GM18861 (cell line): ENCODE measurements around the gene RABGGTB.
"Not testable (repeated sequence)": the region's sequence is repeated elsewhere in the genome, so short reads cannot be mapped to it uniquely, and the experiment has no call there.

ENCODE experiments used
- ATAC-seq: cut with Tn5 transposase; IDR thresholded peaks from one replicate; pipeline ENCODE4 v1.9.1; 2021; ENCODE audit not compliant: unreplicated experiment

Gene RABGGTB

DNA sequence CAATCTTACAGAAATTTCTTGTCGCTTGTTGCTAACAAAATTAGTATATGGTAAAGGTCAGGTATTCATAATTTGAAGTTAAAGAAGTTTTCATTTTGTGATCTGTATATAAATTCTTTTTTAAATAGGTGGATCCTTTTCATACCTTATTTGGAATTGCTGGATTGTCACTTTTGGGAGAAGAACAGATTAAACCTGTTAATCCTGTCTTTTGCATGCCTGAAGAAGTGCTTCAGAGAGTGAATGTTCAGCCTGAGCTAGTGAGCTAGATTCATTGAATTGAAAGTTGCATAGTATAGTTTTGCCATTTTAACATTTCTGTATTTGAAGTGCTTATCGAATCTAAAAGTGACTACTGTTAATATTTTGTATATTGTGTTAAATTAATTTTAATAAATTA is 8.3 kb downstream of the RABGGTB start:
- no peak for ATAC-seq

DNA sequence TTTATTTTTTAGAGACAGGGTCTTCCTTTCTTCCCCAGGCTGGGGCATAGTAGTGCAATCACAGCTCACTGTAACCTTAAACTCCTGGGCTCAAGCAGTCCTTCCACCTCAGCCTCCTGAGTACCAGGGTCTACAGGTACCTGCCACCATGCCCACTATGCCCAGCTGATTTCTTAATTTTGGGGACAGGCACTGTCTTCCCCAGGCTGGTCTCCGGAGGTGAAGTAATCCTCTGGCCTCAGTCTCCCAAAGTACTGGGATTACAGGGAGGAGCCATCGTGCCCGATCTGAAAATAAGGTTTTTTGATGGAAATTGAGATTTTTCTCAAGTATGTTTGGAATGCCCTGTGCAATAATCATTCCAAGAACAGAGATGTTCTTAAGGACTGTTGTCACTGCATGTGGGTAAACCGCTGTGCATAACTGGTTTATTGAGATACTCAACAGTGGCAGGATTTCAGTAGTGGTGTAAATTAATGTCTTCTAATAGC is 9.7 kb downstream of the RABGGTB start:
- no peak for ATAC-seq

DNA sequence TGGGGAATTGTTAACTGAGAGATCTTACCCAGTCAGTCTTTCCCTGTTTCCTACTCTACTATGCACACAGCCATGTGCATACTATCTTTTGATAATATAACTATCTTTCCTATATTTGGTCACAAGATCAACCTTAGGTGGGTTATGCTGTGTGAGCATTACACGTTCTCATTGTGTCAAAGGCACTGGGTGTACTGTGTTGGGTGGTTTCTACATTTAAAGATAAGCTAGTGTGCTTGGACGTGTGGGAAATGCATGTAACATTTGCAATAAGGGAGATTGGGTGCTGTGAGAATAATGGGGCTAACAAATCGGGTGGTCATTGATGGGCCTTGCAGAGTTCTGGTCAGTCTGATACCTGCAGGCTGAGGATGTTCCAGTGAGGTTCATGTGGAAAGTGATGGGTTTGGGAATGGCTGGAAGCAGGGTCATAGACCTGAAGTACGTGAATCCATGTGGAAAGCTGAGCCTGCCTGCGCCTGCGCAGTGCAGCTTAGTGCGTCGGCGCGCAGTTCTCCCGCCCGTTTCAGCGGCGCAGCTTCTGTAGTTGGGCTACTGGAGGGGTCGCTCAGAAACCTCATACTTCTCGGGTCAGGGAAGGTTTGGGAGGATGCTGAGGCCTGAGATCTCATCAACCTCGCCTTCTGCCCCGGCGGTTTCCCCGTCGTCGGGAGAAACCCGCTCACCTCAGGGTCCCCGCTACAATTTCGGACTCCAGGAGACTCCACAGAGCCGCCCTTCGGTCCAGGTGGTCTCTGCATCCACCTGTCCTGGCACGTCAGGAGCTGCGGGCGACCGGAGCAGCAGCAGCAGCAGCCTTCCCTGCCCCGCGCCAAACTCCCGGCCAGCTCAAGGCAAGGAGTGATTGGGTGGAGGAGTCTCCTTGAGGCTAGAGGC is 10.6 kb downstream of the RABGGTB start, which contains the start of gene MSH4:
Gene MSH4 (plus strand): TSS at position 507 of the 897 bp plus-strand sequence. CDS start 104 bp downstream, at position 611.
- ATAC-seq, result no peak

DNA sequence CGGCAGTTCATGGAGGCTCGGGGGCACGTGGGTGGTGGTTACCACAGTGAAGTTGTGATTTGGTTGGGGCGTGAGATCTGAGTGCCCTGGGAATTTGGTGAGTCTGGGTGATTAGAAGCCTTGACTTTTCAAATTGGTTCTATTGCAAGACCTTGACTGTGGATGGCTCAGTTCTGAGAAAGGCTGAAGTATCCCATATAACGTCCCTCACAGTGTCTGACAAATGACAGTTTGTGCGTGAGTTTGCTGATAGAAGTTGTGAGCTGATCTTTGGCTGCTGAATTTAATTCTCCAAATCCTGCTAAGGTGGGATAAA is 11.2 kb downstream of the RABGGTB start:
- ATAC-seq, result no peak

DNA sequence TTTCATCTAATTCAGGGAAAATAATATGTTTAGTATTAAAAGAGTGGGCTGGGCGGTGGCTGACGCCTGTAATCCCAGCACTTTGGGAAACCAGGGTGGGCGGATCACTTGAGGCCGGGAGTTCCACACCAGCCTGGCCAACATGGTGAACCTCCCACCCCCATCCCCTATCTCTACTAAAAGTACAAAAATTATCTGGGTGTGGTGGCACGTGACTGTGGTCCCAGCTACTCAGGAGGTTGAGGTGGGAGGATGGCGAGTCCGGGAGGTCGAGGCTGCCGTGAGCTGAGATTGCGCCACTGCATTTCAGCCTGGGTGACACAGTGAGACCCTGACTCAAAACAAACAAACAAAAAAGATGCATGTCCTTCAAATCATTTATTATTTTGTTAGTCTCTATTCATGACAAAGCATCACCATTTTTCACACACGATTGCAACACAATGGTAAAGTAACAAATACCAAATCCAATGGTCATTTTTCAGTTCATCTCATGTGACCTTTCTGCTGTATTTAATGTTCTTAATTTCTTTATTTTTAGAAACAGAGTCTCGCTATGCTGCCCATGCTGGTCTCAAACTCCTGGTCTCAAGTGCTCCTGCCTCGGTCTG is 11.7 kb downstream of the RABGGTB start:
- no peak for ATAC-seq

DNA sequence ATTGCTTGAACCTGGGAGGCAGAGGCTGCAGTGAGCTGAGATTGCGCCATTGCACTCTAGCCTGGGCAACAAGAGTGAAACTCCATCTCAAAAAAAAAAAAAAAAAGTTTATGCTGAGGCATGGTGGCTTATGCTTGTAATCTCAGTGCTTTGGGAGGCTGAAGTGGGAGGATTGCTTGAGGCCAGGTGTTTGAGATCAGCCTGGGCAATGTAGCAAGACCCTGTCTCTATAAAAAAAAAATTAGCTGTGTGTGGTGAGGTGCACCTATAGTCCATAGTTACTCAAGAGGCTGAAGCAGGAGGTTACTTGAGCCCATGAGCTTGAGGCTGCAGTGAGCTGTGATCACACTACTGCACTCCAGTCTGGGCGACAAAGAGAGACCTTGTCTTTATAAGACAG is 15.4 kb downstream of the RABGGTB start:
- not testable (repeated sequence) for ATAC-seq

DNA sequence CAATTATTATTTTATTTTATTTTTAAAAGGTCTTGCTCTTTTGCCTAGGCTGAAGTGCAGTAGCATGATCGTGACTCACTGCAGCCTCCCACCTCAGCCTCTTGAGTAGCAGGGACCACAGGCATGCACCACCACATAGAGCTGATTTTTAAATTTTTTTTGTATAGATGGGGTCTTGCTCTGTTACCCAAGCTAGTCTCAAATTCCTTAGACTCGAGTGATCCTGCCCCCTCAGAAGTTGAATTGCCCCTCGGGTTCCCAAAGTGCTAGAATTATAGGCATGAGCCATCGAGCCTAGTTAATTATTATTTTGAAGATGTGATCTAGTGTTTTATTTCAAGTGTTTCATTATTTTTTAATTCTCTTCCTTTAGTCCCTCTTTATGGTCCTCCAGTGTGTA is 22.9 kb downstream of the RABGGTB start:
- ATAC-seq, result no peak

DNA sequence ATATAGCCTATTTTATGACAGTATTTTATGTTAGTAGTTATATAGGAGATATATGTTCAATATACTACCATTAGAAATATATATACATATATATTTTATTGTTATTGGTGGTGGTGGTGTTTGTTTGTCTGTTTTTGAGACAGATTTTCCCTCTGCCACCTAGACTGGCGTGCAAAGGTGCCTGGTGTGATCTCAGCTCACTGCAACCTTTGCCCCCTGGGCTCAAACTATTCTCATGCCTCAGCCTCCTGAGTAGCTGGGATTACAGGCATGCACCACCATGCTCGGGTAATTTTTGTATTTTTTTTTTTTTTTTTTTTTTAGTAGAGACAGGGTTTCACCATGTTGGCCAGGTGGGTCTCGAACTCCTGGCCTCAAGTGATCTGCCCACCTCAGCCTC is 24.1 kb downstream of the RABGGTB start:
- ATAC-seq, result not testable (repeated sequence)

DNA sequence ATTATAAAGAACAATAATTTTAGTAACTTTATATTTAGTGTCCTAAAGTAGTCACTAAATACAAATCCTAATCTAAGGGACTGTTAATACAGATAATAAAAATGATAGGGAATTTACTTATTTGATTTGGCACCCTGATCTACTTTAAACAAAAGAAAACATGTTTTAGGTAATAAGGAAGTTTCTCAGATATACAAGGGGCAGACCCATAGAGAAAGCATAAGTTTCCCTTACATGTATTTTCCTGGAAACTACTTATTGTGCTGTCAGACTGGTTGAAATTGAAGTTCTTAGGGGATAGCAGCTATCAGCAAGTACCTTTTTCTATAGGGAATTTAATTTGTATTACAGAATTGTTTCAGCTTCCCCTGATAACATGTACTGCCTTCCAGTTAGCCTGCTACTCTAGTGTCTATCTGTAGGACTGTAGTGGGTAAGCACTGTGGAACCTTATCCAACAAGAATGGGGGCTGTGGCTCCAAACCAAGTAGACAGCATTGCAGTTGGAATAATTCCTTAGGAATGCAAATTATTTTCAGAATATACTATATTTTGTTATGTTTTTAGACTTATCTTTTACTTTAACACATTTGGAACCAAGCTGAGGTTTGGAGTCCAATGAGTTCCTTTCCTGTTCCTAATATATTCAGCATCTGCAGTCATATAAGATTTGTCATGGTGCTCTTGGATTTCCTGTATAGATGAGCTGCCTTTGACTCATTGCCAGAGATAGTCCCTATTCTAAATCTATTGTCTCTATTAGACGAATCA is 25.3 kb downstream of the RABGGTB start:
- no peak for ATAC-seq

DNA sequence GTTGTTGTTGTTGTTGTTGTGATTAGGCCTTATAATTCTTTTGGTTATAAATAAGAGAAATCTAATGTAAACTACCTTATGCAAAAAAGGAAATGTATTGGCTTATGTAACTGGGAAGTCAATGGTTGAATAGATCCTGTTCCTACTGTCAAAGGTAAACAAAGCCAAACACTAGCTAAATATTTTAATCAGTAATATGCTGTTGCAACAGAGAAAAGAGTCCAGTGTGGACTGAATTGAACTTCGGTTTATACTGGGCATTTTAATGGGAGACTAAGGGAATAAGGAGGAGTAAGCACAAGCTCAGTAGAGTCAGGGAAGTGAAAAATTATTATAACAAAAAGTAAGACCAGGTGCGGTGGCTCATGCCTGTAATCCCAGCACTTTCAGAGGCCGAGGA is 26.0 kb downstream of the RABGGTB start:
- no peak for ATAC-seq

DNA sequence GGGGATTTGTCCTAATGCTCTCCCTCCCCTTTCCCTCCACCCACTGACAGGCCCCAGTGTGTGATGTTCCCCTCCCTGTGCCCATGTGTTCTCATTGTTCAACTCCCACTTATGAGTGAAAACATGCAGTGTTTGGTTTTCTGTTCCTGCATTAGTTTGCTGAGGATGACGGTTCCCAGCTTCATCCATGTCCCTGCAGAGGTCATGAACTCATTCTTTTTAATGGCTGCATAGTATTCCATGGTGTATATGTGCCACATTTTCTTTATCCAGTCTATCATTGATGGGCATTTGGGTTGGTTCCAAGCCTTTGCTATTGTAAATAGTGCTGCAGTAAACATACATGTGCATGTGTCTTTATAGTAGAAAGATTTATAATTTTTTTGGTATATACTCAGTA is 37.5 kb downstream of the RABGGTB start:
- ATAC-seq, result not testable (repeated sequence)

DNA sequence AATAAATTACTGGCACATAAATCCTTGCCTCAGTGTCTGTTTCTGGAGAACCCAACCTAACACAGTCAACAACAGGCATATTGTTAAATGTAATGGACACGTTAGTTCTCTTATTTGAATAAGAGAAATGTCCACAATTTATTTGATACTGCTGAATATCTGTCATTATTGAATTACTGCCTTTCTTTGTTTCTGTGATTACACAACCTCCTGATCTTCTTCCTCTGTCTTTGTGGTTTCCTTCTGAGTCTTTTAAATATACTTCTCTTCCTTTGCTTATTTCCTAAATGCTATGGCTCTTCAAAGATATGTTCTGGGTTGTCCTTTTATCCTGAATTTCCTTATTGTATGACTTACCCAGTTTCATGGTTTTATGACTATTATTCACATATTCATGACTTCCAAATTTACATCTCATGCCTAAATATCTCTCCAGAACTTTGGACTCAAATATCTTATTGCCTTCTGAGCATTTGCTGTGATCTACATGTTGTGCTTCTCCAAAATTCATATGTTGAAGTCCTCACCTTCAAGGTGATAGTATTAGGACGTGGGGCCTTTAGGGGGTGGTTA is 50.6 kb downstream of the RABGGTB start:
- ATAC-seq, result no peak

DNA sequence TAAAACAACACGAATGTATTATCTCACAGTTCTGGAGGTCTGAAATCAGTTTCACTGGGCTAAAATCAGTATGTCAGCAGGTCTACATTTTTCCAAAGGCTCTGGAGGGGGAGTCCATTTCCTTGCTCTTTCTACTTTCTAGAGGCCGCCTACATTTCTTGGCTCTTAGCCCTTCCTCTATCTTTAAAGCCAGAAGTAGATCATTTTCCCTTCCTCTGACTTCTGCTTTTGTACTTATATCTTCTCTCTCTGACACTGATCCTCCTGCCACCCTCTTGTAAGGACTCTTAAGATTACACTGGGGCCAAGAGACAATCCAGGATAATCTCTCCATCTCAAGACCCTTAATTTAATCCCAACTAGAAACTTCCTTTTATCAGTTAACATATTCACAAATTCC is 52.0 kb downstream of the RABGGTB start:
- no peak for ATAC-seq

DNA sequence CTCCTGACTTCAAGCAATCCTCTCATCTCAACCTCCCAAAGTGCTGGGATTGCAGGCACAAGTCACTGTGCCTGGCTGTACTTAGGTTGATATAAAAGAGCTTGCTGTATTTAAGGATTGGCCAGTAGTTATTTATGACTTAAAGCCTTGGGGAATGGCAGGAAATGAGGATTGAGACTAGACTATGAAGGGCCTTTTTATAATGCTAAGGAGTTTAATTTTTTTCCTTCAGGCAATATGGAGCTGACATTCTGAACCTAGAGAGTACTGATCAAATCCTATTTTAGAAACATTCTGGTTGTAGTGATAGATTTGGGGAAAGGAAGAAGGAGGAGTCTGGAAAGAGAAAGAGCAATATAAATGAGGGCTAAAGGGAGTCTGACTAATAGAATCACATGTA is 55.4 kb downstream of the RABGGTB start:
- ATAC-seq, result no peak
